ENCODE results near the gene ACBD6. TPM values are rescaled to one million over a fixed set of nuclear protein-coding genes. Genes with fewer than 3 reads are reported as not detected.

ACBD6 gene
- total and polyA plus RNA-seq, 2 donors (not counting 1 experiment from before 2014, with no cell fraction given), result 52.9 to 80.9 TPM

DNA sequence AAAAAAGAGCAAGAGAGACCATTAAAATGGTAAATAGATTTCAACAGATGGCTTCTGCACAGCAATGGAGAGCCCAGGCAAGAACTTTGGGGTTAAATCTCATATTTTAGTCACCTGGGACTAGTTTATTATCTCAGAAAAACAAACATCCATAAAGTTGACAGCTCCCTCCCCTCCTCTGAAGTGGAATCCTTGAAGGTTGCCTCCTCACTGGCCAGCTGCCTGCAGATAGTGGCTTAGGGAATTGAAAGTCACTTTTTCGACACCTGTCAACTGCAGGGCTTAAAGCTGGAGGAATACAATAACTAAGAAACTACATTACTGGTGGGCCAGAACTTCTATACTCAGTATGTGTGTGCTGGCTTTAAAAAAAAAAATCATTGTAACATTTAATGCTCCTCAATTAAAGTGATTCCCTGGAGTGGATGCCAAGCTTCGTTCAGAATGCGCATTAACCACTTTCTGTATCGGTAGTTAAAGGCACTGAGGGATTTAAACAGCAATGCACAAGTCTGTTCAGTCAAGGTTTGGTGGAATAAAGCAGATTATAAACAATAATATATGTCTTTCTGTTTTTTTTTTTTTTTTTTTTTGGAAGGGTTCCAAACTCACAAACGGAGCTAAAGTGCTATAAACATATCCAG is 219.9 kb downstream of the ACBD6 start:
- H3K27ac Mint-ChIP-seq, result no peak overlapping the region
- no peaks in the 10 kb centered on the region for H3K9me3 Mint-ChIP-seq (ENCODE audit: insufficient read depth)
- Histone ChIP-seq H3K36me3 (replicated peaks in 1 of 2; ENCODE audit: control extremely low read depth in 1 of 2, control insufficient read depth in 1 of 2, extremely low read depth in 1 of 2, insufficient read depth in 2 of 2, low read length in 1 of 2) (peaks cover 5 to 11% of the 10 kb centered on the region in 2 experiments), H3K27me3 (replicated peaks in 1 of 4; ENCODE audit: control extremely low read depth in 1 of 4, control insufficient read depth in 3 of 4, insufficient read depth in 4 of 4, low read length in 3 of 4) (no peaks in the 10 kb centered on the region), H3K27ac (ENCODE audit: low read length in 2 of 2) (no peak overlapping the region), H3K4me3 (ENCODE audit: control extremely low read depth in 1 of 5, extremely low read depth in 1 of 5, insufficient read depth in 1 of 5, low read depth in 2 of 5, low read length in 4 of 5) (no peak overlapping the region), H4K20me1 (ENCODE audit: control insufficient read depth, insufficient read depth, low read length, poor library complexity, severe bottlenecking) (no peaks in the 10 kb centered on the region), H3K9ac (ENCODE audit: low read length) (no peak overlapping the region), H2AFZ (ENCODE audit: insufficient read depth, low read depth, low read length, poor library complexity, severe bottlenecking) (no peak overlapping the region), H3K79me2 (ENCODE audit: control insufficient read depth, insufficient read depth, low read length) (no peaks in the 10 kb centered on the region), H3K4me1 (ENCODE audit: control insufficient read depth in 2 of 2, insufficient read depth in 2 of 2, low read length in 2 of 2) (peaks cover 0 to 7% of the 10 kb centered on the region in 2 donors), H3K9me3 (ENCODE audit: control extremely low read depth in 1 of 3, control insufficient read depth in 2 of 3, insufficient read depth in 1 of 3, low read length in 2 of 3) (no peaks in the 10 kb centered on the region), H3K4me2 (replicated peaks; ENCODE audit: low read depth, low read length, poor library complexity, severe bottlenecking) (no peak overlapping the region)
- no peak overlapping the region for H3K4me3 Mint-ChIP-seq
- intact Hi-C loops (cut with micrococcal nuclease), result no loop called here
- ATAC-seq (ENCODE audit: low read depth) (no peak), DNase-seq (no peak)
- ChIA-PET CTCF (no interaction called here), POLR2A (no interaction called here)
- WGBS (ENCODE audit: insufficient coverage), result 100% methylated on average over 1 of the region's 5 CpGs
- H3K27me3 Mint-ChIP-seq, result no peaks in the 10 kb centered on the region
- no peak for TF ChIP-seq EZH2 (IDR thresholded peaks at IDR 0.05; ENCODE audit: borderline replicate concordance, insufficient read depth, low read depth, low read length, poor library complexity, severe bottlenecking)
- TF ChIP-seq, protein P1, sequence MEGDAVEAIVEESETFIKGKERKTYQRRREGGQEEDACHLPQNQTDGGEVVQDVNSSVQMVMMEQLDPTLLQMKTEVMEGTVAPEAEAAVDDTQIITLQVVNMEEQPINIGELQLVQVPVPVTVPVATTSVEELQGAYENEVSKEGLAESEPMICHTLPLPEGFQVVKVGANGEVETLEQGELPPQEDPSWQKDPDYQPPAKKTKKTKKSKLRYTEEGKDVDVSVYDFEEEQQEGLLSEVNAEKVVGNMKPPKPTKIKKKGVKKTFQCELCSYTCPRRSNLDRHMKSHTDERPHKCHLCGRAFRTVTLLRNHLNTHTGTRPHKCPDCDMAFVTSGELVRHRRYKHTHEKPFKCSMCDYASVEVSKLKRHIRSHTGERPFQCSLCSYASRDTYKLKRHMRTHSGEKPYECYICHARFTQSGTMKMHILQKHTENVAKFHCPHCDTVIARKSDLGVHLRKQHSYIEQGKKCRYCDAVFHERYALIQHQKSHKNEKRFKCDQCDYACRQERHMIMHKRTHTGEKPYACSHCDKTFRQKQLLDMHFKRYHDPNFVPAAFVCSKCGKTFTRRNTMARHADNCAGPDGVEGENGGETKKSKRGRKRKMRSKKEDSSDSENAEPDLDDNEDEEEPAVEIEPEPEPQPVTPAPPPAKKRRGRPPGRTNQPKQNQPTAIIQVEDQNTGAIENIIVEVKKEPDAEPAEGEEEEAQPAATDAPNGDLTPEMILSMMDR (IDR thresholded peaks at IDR 0.05), result no peak
- peaks cover 2% of the 10 kb centered on the region for H3K4me1 Mint-ChIP-seq

DNA sequence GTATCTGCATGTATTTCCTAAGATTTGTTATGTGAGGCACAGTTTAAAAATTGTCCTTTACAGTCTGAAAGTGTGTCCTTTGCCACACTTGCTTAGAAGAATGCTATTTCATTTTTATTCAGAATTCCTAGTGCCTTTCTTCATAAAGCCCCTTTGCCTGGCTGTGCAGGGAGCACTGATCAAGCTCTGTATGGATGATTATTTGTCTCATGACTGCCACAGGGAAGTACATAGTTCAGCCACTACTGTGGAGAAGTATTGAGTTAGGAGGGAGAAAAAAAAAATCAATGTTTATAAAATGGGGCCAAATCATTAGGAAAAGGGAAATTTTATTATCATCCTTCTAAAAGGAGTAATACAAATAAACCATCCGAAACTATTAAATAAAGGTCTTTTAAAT is 220.9 kb downstream of the ACBD6 start:
- H3K9ac ChIP-seq (ENCODE audit: low read length), result no peak overlapping the region
- ChIA-PET CTCF (no interaction called here), POLR2A (no interaction called here)
- intact Hi-C loops (cut with micrococcal nuclease), result no loop called here
- H3K9me3 ChIP-seq (ENCODE audit: control extremely low read depth in 1 of 3, control insufficient read depth in 2 of 3, insufficient read depth in 1 of 3, low read length in 2 of 3), result no peaks in the 10 kb centered on the region
- H3K4me2 ChIP-seq (replicated peaks; ENCODE audit: low read depth, low read length, poor library complexity, severe bottlenecking), result no peak overlapping the region
- H3K4me3 ChIP-seq (ENCODE audit: control extremely low read depth in 1 of 5, extremely low read depth in 1 of 5, insufficient read depth in 1 of 5, low read depth in 2 of 5, low read length in 4 of 5), result no peak overlapping the region
- H3K4me1 Mint-ChIP-seq, result peaks cover 2% of the 10 kb centered on the region
- H3K27me3 ChIP-seq (replicated peaks in 1 of 4; ENCODE audit: control extremely low read depth in 1 of 4, control insufficient read depth in 3 of 4, insufficient read depth in 4 of 4, low read length in 3 of 4), result no peaks in the 10 kb centered on the region
- H3K27me3 Mint-ChIP-seq, result no peaks in the 10 kb centered on the region
- no peak for ATAC-seq (ENCODE audit: low read depth)
- H3K27ac Mint-ChIP-seq, result no peak overlapping the region
- no peak overlapping the region for H2AFZ ChIP-seq (ENCODE audit: insufficient read depth, low read depth, low read length, poor library complexity, severe bottlenecking)
- TF ChIP-seq, protein P1 (IDR thresholded peaks at IDR 0.05), result no peak
- no peak for TF ChIP-seq EZH2 (IDR thresholded peaks at IDR 0.05; ENCODE audit: borderline replicate concordance, insufficient read depth, low read depth, low read length, poor library complexity, severe bottlenecking)
- WGBS (ENCODE audit: insufficient coverage), result no CpG with 5 or more reads among the region's 1 CpG
- no peaks in the 10 kb centered on the region for H3K9me3 Mint-ChIP-seq (ENCODE audit: insufficient read depth)
- no peak overlapping the region for H3K4me3 Mint-ChIP-seq
- peaks cover 0 to 7% of the 10 kb centered on the region in 2 donors for H3K4me1 ChIP-seq (ENCODE audit: control insufficient read depth in 2 of 2, insufficient read depth in 2 of 2, low read length in 2 of 2)
- H3K27ac ChIP-seq (ENCODE audit: low read length in 2 of 2), result no peak overlapping the region
- H3K79me2 ChIP-seq (ENCODE audit: control insufficient read depth, insufficient read depth, low read length), result no peaks in the 10 kb centered on the region
- H4K20me1 ChIP-seq (ENCODE audit: control insufficient read depth, insufficient read depth, low read length, poor library complexity, severe bottlenecking), result no peaks in the 10 kb centered on the region
- no peak for DNase-seq
- H3K36me3 ChIP-seq (replicated peaks in 1 of 2; ENCODE audit: control extremely low read depth in 1 of 2, control insufficient read depth in 1 of 2, extremely low read depth in 1 of 2, insufficient read depth in 2 of 2, low read length in 1 of 2), result peaks cover 5 to 11% of the 10 kb centered on the region in 2 experiments

Measured in B cell (primary cell).